Germinal center (tissue), 1 donor: ENCODE data around the gene DLGAP5.

ENCODE experiments used
- DNase-seq: peaks from one replicate; pipeline ENCODE4 v3.0.0; 2012; ENCODE audit warnings: mixed read lengths, low spot score

Gene DLGAP5

GRCh38 chr14:55114720-55115119 lies 76.7 kb downstream of the DLGAP5 start:
- DNase-seq: no peak

- DNase-seq: no peak
Observed at GRCh38 chr14:55111122-55111708, 80.2 kb downstream of the DLGAP5 start.

- DNase-seq: no peak
Observed at GRCh38 chr14:55109836-55110235, 81.5 kb downstream of the DLGAP5 start.

- no peak for DNase-seq
Observed at GRCh38 chr14:55107766-55108554, 83.4 kb downstream of the DLGAP5 start.

- DNase-seq: no peak
Observed at GRCh38 chr14:55105991-55106390, 85.4 kb downstream of the DLGAP5 start.

- DNase-seq: no peak
Observed at GRCh38 chr14:55103971-55104954, 87.1 kb downstream of the DLGAP5 start.

GRCh38 chr14:55103005-55103640 lies 88.3 kb downstream of the DLGAP5 start:
- no peak for DNase-seq

GRCh38 chr14:55102141-55102621 lies 89.2 kb downstream of the DLGAP5 start:
- peak; percentile 80 for DNase-seq

GRCh38 chr14:55101698-55102097 lies 89.7 kb downstream of the DLGAP5 start:
- DNase-seq: no peak

GRCh38 chr14:55099756-55100155 lies 91.6 kb downstream of the DLGAP5 start:
- DNase-seq: no peak

GRCh38 chr14:55098561-55098898 lies 92.9 kb downstream of the DLGAP5 start:
- no peak for DNase-seq
